K562 (cell line): ENCODE results near the gene ITGBL1. TPM values are rescaled to one million over a fixed set of nuclear protein-coding genes. Genes with fewer than 3 reads are reported as not detected.

Experiments
- ATAC-seq: fragments of 200-7000 bp; cut with Tn5 transposase; 3 replicates; pipeline ENCODE4 v1.9.1; 2020; ENCODE audit warnings: moderate library complexity
- BruUV-seq: library from RNA; stranded (reverse); fragments of 400-500 nt; replicated peaks from 2 replicates; lab custom pipeline; 2021; lab: Mats Ljungman, UMichigan
- CTCF ChIA-PET: fragments of 300-600 bp; formaldehyde crosslinking; extraction: SDS; loops from one replicate; lab custom pipeline; 2021; ENCODE audit warnings: low intra/inter-chr PET ratio; lab: Yijun Ruan, JAX
- POLR2A ChIA-PET: fragments of 300-600, 350-650 bp; sonication (Branson Sonifier 250); formaldehyde crosslinking; extraction: SDS; loops from one replicate; lab custom pipeline; 2021; ENCODE audit warnings: antibody characterized with exemption, inconsistent platforms; lab: Yijun Ruan, JAX
- DNase-seq, 4 experiments: peaks; one replicate each; pipeline versions ENCODE4 v3.0.0 to v3.0.0-alpha.2; 2011 to 2018; ENCODE audit warnings: low spot score in 3 of 4, mixed read lengths in 3 of 4; ENCODE audit errors: extremely low read depth in 1 of 4
- FAIRE-seq: peaks from 2 replicates; lab custom pipeline; 2011; peaks lifted over from hg19 to GRCh38; lab: Jason Lieb, UNC
- H2AFZ ChIP-seq: 2 replicates; pipeline ENCODE4 v1.6.0; 2011; ENCODE audit warnings: low read depth, low read length, control low read depth, inconsistent platforms
- H3K27ac ChIP-seq: fragments of 200-600 bp; 3 replicates; pipeline ENCODE4 v1.8.0; 2011; ENCODE audit warnings: low read depth, mild to moderate bottlenecking, control low read depth, inconsistent platforms, low read length, moderate library complexity, mixed read lengths; ENCODE audit errors: extremely low read depth
- H3K27me3 ChIP-seq, 2 experiments: fragments of 300-600 bp in 1 of 2; 2 replicates in 1 of 2; 3 replicates in 1 of 2; pipeline versions ENCODE4 v1.6.0 to v1.8.0; 2011; ENCODE audit warnings: inconsistent platforms in 2 of 2, low read length in 2 of 2, mild to moderate bottlenecking in 1 of 2, mixed read lengths in 1 of 2, moderate library complexity in 1 of 2; ENCODE audit not compliant: control insufficient read depth in 2 of 2, insufficient read depth in 2 of 2
- H3K36me3 ChIP-seq: fragments of 300-600 bp; 3 replicates; pipeline ENCODE4 v1.8.0; 2011; ENCODE audit warnings: mild to moderate bottlenecking, low read length, inconsistent platforms; ENCODE audit not compliant: control insufficient read depth, insufficient read depth
- H3K4me1 ChIP-seq, 2 experiments: fragments of 200-600 bp in 1 of 2; replicated peaks in 1 of 2; 2 replicates in 1 of 2; 3 replicates in 1 of 2; pipeline versions ENCODE4 v1.5.1 to v1.8.0; 2011; ENCODE audit warnings: inconsistent platforms in 2 of 2, low read length in 2 of 2, mild to moderate bottlenecking in 1 of 2, mixed read lengths in 1 of 2, moderate library complexity in 1 of 2; ENCODE audit not compliant: control insufficient read depth in 2 of 2, insufficient read depth in 2 of 2
- H3K4me2 ChIP-seq: 2 replicates; pipeline ENCODE4 v1.6.1; 2011; ENCODE audit warnings: low read length, control low read depth, inconsistent platforms, mixed read lengths; ENCODE audit not compliant: insufficient read depth
- H3K4me3 ChIP-seq: fragments of 200-600 bp; sonication (generic), shearing (Covaris generic); 2 replicates; pipeline ENCODE4 v1.5.1; 2016; ENCODE audit warnings: control low read depth, inconsistent platforms
- H3K79me2 ChIP-seq: fragments of 200-600 bp; 3 replicates; pipeline ENCODE4 v1.8.0; 2011; ENCODE audit warnings: low read length, inconsistent platforms; ENCODE audit not compliant: control insufficient read depth, insufficient read depth
- H3K9ac ChIP-seq, 2 experiments: 2 replicates each; pipeline versions ENCODE4 v1.6.0 to v1.6.1; 2011; ENCODE audit warnings: low read depth in 2 of 2, low read length in 2 of 2, control low read depth in 1 of 2, inconsistent platforms in 1 of 2, mild to moderate bottlenecking in 1 of 2, mixed read lengths in 1 of 2; ENCODE audit not compliant: insufficient read depth in 1 of 2
- H3K9me1 ChIP-seq: one replicate; pipeline ENCODE4 v1.6.0; 2011; ENCODE audit warnings: inconsistent platforms, mild to moderate bottlenecking, low read length, moderate library complexity; ENCODE audit not compliant: control insufficient read depth, insufficient read depth
- H3K9me3 ChIP-seq: replicated peaks from 2 replicates; pipeline ENCODE4 v1.5.1; 2011; ENCODE audit warnings: low read depth, low read length, inconsistent platforms; ENCODE audit not compliant: control insufficient read depth, insufficient read depth
- H4K20me1 ChIP-seq: replicated peaks from 2 replicates; pipeline ENCODE4 v1.6.1; 2011; ENCODE audit warnings: low read length, inconsistent platforms, mixed read lengths; ENCODE audit not compliant: control insufficient read depth, insufficient read depth
- CAMTA2 ChIP-seq: fragments of 250-450 bp; sonication (Bioruptor Pico); conservative IDR thresholded peaks from 2 replicates; pipeline ENCODE4 v1.5.1; 2022
- CREB5 ChIP-seq: fragments of 250-450 bp; sonication (Bioruptor Pico); IDR thresholded peaks from 2 replicates; pipeline ENCODE4 v1.5.0; 2020; ENCODE audit warnings: mild to moderate bottlenecking
- HOMEZ ChIP-seq: fragments of 250-450 bp; sonication (Bioruptor Pico); IDR thresholded peaks from 2 replicates; pipeline ENCODE4 v1.4.0; 2020; ENCODE audit warnings: mild to moderate bottlenecking, moderate library complexity
- MEIS2 ChIP-seq: fragments of 450-650 bp; IDR thresholded peaks from 2 replicates; pipeline ENCODE4 v1.6.1; 2014; ENCODE audit warnings: mild to moderate bottlenecking; ENCODE audit not compliant: partially characterized antibody
- NFRKB ChIP-seq: fragments of 450-650 bp; IDR thresholded peaks from 2 replicates; pipeline ENCODE4 v1.6.1; 2016; ENCODE audit warnings: low read depth
- TCF7L2 ChIP-seq: fragments of 150-350 bp; IDR thresholded peaks from 2 replicates; pipeline ENCODE4 v1.6.1; 2016; ENCODE audit warnings: low read depth, mild to moderate bottlenecking, low read length, moderate library complexity
- TEAD4 ChIP-seq, 2 experiments: sonication (generic) in 1 of 2; formaldehyde crosslinking in 1 of 2; IDR thresholded peaks; 2 replicates each; pipeline versions ENCODE4 v1.6.1 to v1.8.0; 2012 to 2022; ENCODE audit warnings: borderline replicate concordance in 1 of 2, inconsistent platforms in 1 of 2, low read length in 1 of 2, mild to moderate bottlenecking in 1 of 2, missing genetic modification reagents in 1 of 2
- THRAP3 ChIP-seq: fragments of 450-650 bp; IDR thresholded peaks from 2 replicates; pipeline ENCODE4 v1.6.1; 2016; ENCODE audit warnings: mild to moderate bottlenecking, inconsistent platforms, borderline replicate concordance
- ZBTB43 ChIP-seq: sonication (generic); formaldehyde crosslinking; IDR thresholded peaks from 2 replicates; pipeline ENCODE4 v1.8.0; 2023; ENCODE audit warnings: mild to moderate bottlenecking, missing genetic modification reagents
- ZNF717 ChIP-seq: fragments of 250-450 bp; sonication (Bioruptor Pico); IDR thresholded peaks from 2 replicates; pipeline ENCODE4 v1.5.0; 2021
- whole genome bisulfite sequencing: fragments of 100-300 bp; shearing (Covaris generic); methylation state at CpG from one replicate; pipeline ENCODE4 v1.1.6; 2016; ENCODE audit warnings: low coverage, mixed read lengths; ENCODE audit not compliant: insufficient coverage; ENCODE audit errors: missing lambda C conversion rate; 5-methylcytosine and 5-hydroxymethylcytosine counted together
- in situ Hi-C: fragments of 300-500 bp; cut with MboI; formaldehyde crosslinking; loops from 4 replicates; pipeline ENCODE4 v1.15.0; 2018; ENCODE audit warnings: inconsistent platforms, mixed read lengths
- intact Hi-C: fragments of 100-400 bp; cut with micrococcal nuclease; formaldehyde crosslinking; loops from 2 replicates; pipeline ENCODE4 v1.14.2; 2022
- polyA plus RNA-seq, 8 experiments: library from polyadenylated mRNA; depleted of rRNA in 4 of 8; stranded (reverse) in 5 of 8; unstranded in 3 of 8; fragments of >200 nt; fragmentation: Nextera tagmentation in 2 of 8; fragmentation: Illumina TruSeq in 1 of 8; extraction: Ambion mirVana in 2 of 8; extraction: Trizol in 1 of 8; gene quantifications; 2 replicates each; pipeline versions ENCODE4 v1.2.1 to v1.2.3, GENCODE V29; 2011 to 2014; ENCODE audit warnings: inconsistent platforms in 1 of 8, missing spikeins in 1 of 8
- total RNA-seq, 7 experiments: library from RNA; depleted of rRNA in 6 of 7; stranded (reverse); fragments of >200 nt in 6 of 7; fragmentation: Illumina TruSeq in 2 of 7; extraction: Trizol in 2 of 7; gene quantifications; 2 replicates each; pipeline versions ENCODE4 v1.2.1 to v1.2.3, GENCODE V29; 2011 to 2021; ENCODE audit warnings: low replicate concordance in 1 of 7
- TF ChIP-seq, protein P1 (sequence below): fragments of 450-650 bp; IDR thresholded peaks from 2 replicates; pipeline ENCODE4 v1.6.1; 2018; ENCODE audit not compliant: partially characterized antibody
- TF ChIP-seq, protein P2 (sequence below): fragments of 250-450 bp; sonication (Bioruptor Pico); IDR thresholded peaks from 2 replicates; pipeline ENCODE4 v1.5.0; 2021; ENCODE audit warnings: mild to moderate bottlenecking, borderline replicate concordance

The ITGBL1 gene
- total and polyA plus RNA-seq, 9 of the 15 experiments (the other 6 are each of a cell fraction or from before 2014, with no cell fraction given) = 0.04 to 0.73 (median 0.32) TPM; not detected in 1

DNA sequence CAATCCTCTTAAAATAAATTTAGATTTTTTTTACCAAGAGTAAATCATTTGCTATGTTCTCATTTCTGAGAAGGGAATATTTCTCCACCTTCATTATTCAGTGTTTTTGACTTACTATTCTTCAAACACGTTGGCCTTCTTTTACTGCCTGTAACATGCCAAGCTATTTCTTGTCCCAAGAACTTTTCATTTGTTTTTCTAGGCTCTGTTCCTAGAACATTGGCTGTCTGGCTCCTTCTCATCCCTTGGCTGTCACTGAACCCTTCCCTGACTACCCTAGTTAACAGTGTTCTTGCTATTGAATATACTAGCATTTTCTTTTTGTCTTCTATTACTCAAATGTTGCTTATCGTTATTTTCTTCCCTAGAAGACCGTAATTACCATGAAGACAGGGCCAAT, 248.1 kb downstream of the ITGBL1 start:
- no peaks in the 10 kb centered on the region for H3K9me3 ChIP-seq
- TF ChIP-seq, protein P1, sequence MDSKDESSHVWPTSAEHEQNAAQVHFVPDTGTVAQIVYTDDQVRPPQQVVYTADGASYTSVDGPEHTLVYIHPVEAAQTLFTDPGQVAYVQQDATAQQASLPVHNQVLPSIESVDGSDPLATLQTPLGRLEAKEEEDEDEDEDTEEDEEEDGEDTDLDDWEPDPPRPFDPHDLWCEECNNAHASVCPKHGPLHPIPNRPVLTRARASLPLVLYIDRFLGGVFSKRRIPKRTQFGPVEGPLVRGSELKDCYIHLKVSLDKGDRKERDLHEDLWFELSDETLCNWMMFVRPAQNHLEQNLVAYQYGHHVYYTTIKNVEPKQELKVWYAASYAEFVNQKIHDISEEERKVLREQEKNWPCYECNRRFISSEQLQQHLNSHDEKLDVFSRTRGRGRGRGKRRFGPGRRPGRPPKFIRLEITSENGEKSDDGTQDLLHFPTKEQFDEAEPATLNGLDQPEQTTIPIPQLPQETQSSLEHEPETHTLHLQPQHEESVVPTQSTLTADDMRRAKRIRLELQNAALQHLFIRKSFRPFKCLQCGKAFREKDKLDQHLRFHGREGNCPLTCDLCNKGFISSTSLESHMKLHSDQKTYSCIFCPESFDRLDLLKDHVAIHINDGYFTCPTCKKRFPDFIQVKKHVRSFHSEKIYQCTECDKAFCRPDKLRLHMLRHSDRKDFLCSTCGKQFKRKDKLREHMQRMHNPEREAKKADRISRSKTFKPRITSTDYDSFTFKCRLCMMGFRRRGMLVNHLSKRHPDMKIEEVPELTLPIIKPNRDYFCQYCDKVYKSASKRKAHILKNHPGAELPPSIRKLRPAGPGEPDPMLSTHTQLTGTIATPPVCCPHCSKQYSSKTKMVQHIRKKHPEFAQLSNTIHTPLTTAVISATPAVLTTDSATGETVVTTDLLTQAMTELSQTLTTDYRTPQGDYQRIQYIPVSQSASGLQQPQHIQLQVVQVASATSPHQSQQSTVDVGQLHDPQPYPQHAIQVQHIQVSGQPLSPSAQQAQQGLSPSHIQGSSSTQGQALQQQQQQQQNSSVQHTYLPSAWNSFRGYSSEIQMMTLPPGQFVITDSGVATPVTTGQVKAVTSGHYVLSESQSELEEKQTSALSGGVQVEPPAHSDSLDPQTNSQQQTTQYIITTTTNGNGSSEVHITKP = no peak
- no peak for TF ChIP-seq ZNF717
- TF ChIP-seq TCF7L2 = no peak
- TF ChIP-seq, protein P2, sequence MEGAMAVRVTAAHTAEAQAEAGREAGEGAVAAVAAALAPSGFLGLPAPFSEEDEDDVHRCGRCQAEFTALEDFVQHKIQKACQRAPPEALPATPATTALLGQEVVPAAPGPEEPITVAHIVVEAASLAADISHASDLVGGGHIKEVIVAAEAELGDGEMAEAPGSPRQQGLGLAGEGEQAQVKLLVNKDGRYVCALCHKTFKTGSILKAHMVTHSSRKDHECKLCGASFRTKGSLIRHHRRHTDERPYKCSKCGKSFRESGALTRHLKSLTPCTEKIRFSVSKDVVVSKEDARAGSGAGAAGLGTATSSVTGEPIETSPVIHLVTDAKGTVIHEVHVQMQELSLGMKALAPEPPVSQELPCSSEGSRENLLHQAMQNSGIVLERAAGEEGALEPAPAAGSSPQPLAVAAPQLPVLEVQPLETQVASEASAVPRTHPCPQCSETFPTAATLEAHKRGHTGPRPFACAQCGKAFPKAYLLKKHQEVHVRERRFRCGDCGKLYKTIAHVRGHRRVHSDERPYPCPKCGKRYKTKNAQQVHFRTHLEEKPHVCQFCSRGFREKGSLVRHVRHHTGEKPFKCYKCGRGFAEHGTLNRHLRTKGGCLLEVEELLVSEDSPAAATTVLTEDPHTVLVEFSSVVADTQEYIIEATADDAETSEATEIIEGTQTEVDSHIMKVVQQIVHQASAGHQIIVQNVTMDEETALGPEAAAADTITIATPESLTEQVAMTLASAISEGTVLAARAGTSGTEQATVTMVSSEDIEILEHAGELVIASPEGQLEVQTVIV (CRISPR knock-in tag) = no peak
- TF ChIP-seq CAMTA2 = no peak
- TF ChIP-seq ZBTB43 (CRISPR knock-in tag) = no peak
- TF ChIP-seq TEAD4 (IDR thresholded peaks at IDR 0.05; ENCODE audit: low read length) = no peak
- TF ChIP-seq TEAD4 (CRISPR knock-in tag; IDR thresholded peaks at IDR 0.05; ENCODE audit: borderline replicate concordance) = no peak
- no peak for TF ChIP-seq NFRKB
- TF ChIP-seq THRAP3 = no peak
- TF ChIP-seq CREB5 (CRISPR knock-in tag) = no peak
- TF ChIP-seq MEIS2 = no peak
- TF ChIP-seq HOMEZ (CRISPR knock-in tag) = no peak

More for the DNA sequence above, 248.1 kb downstream of the ITGBL1 start:
- ChIA-PET CTCF (no interaction called here), POLR2A (no interaction called here)
- Histone ChIP-seq H3K27me3 (no peaks in the 10 kb centered on the region), H3K4me3 (no peak overlapping the region), H3K4me1 (no peaks in the 10 kb centered on the region), H3K27ac (no peak overlapping the region), H4K20me1 (no peaks in the 10 kb centered on the region), H3K79me2 (no peaks in the 10 kb centered on the region), H2AFZ (no peak overlapping the region), H3K9ac (no peak overlapping the region), H3K9me1 (no peaks in the 10 kb centered on the region), H3K36me3 (no peaks in the 10 kb centered on the region), H3K4me2 (no peak overlapping the region)
- no TSS peak for BruUV-seq
- WGBS = 4% methylated on average over 3 of the region's 3 CpGs
- in situ Hi-C loops = no loop called here
- intact Hi-C loops = no loop called here
- DNase-seq = no peak
- ATAC-seq = no peak
- no peak for FAIRE-seq
